Metanephros (tissue), 2 donors: ENCODE measurements around the gene MAP2K4. TPM values are rescaled to one million over a fixed set of nuclear protein-coding genes. Genes with fewer than 3 reads are reported as not detected.

ENCODE experiments used
- small RNA-seq: library from RNA; depleted of rRNA; stranded (forward); fragments of <200 nt; gene quantifications from one replicate; pipeline ENCODE3, GENCODE V24; 2014; ENCODE audit warnings: low replicate concordance
- total RNA-seq: library from RNA; depleted of rRNA; stranded (reverse); fragments of >200 nt; gene quantifications from one replicate; pipeline ENCODE4 v1.2.3, GENCODE V29; 2014

Gene MAP2K4
- total RNA-seq: 45.3 TPM

DNA sequence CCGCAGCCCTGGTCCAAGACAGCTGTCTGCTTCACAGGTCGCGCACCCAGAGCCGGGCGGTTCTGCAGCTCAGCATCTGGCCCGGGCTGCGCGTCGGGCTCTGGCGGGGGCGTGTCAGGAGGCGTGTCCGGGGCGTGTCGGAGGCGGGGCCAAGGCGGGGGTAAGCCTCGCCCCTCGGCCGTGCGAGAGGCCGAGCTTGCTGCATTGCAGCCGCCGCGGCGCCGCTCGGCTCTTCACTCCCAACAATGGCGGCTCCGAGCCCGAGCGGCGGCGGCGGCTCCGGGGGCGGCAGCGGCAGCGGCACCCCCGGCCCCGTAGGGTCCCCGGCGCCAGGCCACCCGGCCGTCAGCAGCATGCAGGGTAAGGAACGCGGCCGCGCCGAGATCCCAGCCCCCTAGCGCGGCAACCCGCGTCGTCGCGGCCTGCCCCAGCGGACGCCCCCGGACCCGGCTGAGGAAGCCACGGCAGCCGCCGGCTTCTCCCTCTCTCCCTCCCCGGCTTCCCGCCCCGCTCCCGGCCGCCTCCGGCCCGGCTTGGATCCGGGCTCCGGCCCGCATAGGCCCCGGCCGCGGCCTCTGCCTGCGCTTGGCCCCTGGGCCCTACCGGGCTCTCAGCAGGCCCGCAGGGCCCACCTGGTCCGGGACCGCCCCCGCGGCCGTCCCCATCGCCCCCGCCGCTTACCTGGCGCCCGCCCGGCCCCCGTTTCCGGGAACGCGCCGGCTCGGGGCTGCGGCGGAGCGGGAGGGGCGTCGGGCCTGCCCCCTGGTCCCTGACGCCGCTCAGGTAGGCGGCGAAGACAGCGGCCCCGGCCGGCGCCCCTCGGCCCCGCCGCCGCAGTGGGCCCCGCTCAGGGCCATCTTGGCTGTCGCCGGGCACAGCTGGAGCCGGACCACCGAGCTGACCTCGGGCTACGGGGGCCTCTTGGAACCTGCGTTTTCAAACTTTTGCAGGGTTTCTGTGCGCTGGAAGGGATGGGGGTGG lies at the start of gene MAP2K4:
Gene MAP2K4 (plus strand): TSS at position 236 of the 981 bp plus-strand sequence. CDS start 10 bp downstream, at position 246.

DNA sequence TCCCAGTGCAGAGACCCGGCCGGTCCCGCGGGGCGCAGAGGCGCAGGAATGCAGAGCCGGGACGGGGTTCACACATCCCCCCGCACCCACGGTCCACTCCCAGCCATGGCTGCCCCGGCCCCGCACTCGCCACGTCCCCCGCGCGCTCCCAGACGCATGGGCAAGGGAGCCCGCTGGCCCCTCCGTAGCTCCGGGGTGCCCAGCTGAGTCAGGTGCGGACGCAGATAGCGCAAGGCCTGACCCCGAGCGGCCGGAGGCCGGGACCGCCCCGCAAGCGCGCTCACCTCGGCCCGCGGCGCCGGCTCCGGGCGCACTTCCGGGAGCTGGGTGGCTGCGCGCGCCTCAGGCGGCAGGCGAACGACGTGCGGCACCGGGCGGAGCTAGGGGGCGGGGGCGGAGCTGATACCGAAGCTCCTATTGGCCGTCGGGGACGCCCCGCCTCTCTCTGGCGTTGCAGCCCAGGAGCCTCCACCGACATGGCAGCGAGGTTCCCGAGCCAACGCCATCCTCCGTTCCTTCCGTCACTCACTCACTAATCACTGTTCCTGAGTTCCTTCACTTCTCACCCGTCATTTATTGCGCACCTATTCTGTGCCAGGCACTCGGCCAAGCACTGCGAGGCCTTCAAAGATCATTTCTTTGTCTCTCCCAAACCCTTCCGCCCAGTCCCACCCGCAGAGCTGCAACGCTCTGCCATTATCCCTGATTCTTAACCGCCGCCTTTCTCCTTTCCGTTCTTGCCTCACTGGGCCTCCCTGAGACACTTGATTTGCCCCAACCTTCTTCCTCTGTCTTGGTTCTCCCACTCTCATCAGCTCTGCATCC lies 23.3 kb upstream of the MAP2K4 start, which contains the start of gene ZNF18:
Gene ZNF18 (minus strand): TSS at position 329 of the 825 bp plus-strand sequence. CDS start 4,646 bp downstream, outside the sequence.

Small RNA genes lying within 50 kb of the gene (small RNA-seq; reads per million reads assigned to genes)
- 36.8 reads per million, percentile 96 among the genes with 10 or more reads in this experiment for gene MIR744
- not detected for gene RNU11-2P

Other genes with a start within 250 kb of the MAP2K4 start
- 9.9 TPM for gene ZNF18, start 23.4 kb upstream of the MAP2K4 start, total RNA-seq